ENCODE results near the gene EEF2K. TPM values are rescaled to one million over a fixed set of nuclear protein-coding genes. Genes with fewer than 3 reads are reported as not detected.

Gene EEF2K
- total and polyA plus RNA-seq, 2 of the 13 experiments (the other 11 are each of a cell fraction or from before 2014, with no cell fraction given): 22.0 to 23.8 TPM

GRCh38 chr16:22191532-22192260 is 14.4 kb upstream of the EEF2K start (continued):
- no peak for TF ChIP-seq ZNF850 (CRISPR knock-in tag; conservative IDR thresholded peaks at IDR 0.05)
- no peak for TF ChIP-seq PREB (CRISPR knock-in tag; IDR thresholded peaks at IDR 0.05)
- no peak for TF ChIP-seq RNF2 (conservative IDR thresholded peaks at IDR 0.05; ENCODE audit: low read depth)
- TF ChIP-seq ZBTB1 (CRISPR knock-in tag; IDR thresholded peaks at IDR 0.05; ENCODE audit: borderline replicate concordance): no peak
- TF ChIP-seq NAIF1 (CRISPR knock-in tag; IDR thresholded peaks at IDR 0.05; ENCODE audit: borderline replicate concordance): peak; percentile 89; the same call in 1 of the 2 replicates
- 0 out of 2 replicates have a peak, but pooled peaks have one; percentile 16 for TF ChIP-seq ZNF354B (CRISPR knock-in tag; IDR thresholded peaks at IDR 0.05)
- 0 out of 2 replicates have a peak, but pooled peaks have one; percentile 7 for TF ChIP-seq SSRP1 (CRISPR knock-in tag; IDR thresholded peaks at IDR 0.05)
- TF ChIP-seq SALL1 (CRISPR knock-in tag; IDR thresholded peaks at IDR 0.05): no peak
- TF ChIP-seq MYNN (CRISPR knock-in tag; IDR thresholded peaks at IDR 0.05; ENCODE audit: low read depth): no peak
- no peak for TF ChIP-seq PCBP1 (IDR thresholded peaks at IDR 0.05; ENCODE audit: borderline replicate concordance, low read depth, low read length)
- no peak for TF ChIP-seq ZNF777 (CRISPR knock-in tag; IDR thresholded peaks at IDR 0.05)
- no peak for TF ChIP-seq KDM3A (CRISPR knock-in tag; IDR thresholded peaks at IDR 0.05; ENCODE audit: low read depth)
- no peak for TF ChIP-seq JUNB (CRISPR knock-in tag; IDR thresholded peaks at IDR 0.05; ENCODE audit: borderline replicate concordance)
- TF ChIP-seq, protein P1, sequence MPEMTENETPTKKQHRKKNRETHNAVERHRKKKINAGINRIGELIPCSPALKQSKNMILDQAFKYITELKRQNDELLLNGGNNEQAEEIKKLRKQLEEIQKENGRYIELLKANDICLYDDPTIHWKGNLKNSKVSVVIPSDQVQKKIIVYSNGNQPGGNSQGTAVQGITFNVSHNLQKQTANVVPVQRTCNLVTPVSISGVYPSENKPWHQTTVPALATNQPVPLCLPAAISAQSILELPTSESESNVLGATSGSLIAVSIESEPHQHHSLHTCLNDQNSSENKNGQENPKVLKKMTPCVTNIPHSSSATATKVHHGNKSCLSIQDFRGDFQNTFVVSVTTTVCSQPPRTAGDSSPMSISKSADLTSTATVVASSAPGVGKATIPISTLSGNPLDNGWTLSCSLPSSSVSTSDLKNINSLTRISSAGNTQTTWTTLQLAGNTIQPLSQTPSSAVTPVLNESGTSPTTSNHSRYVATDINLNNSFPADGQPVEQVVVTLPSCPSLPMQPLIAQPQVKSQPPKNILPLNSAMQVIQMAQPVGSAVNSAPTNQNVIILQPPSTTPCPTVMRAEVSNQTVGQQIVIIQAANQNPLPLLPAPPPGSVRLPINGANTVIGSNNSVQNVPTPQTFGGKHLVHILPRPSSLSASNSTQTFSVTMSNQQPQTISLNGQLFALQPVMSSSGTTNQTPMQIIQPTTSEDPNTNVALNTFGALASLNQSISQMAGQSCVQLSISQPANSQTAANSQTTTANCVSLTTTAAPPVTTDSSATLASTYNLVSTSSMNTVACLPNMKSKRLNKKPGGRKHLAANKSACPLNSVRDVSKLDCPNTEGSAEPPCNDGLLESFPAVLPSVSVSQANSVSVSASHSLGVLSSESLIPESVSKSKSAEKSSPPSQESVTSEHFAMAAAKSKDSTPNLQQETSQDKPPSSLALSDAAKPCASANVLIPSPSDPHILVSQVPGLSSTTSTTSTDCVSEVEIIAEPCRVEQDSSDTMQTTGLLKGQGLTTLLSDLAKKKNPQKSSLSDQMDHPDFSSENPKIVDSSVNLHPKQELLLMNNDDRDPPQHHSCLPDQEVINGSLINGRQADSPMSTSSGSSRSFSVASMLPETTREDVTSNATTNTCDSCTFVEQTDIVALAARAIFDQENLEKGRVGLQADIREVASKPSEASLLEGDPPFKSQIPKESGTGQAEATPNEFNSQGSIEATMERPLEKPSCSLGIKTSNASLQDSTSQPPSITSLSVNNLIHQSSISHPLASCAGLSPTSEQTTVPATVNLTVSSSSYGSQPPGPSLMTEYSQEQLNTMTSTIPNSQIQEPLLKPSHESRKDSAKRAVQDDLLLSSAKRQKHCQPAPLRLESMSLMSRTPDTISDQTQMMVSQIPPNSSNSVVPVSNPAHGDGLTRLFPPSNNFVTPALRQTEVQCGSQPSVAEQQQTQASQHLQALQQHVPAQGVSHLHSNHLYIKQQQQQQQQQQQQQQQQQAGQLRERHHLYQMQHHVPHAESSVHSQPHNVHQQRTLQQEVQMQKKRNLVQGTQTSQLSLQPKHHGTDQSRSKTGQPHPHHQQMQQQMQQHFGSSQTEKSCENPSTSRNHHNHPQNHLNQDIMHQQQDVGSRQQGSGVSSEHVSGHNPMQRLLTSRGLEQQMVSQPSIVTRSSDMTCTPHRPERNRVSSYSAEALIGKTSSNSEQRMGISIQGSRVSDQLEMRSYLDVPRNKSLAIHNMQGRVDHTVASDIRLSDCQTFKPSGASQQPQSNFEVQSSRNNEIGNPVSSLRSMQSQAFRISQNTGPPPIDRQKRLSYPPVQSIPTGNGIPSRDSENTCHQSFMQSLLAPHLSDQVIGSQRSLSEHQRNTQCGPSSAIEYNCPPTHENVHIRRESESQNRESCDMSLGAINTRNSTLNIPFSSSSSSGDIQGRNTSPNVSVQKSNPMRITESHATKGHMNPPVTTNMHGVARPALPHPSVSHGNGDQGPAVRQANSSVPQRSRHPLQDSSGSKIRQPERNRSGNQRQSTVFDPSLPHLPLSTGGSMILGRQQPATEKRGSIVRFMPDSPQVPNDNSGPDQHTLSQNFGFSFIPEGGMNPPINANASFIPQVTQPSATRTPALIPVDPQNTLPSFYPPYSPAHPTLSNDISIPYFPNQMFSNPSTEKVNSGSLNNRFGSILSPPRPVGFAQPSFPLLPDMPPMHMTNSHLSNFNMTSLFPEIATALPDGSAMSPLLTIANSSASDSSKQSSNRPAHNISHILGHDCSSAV (CRISPR knock-in tag; IDR thresholded peaks at IDR 0.05; ENCODE audit: borderline replicate concordance): no peak
- TF ChIP-seq MLLT10 (CRISPR knock-in tag; IDR thresholded peaks at IDR 0.05): no peak
- TF ChIP-seq, protein P2, sequence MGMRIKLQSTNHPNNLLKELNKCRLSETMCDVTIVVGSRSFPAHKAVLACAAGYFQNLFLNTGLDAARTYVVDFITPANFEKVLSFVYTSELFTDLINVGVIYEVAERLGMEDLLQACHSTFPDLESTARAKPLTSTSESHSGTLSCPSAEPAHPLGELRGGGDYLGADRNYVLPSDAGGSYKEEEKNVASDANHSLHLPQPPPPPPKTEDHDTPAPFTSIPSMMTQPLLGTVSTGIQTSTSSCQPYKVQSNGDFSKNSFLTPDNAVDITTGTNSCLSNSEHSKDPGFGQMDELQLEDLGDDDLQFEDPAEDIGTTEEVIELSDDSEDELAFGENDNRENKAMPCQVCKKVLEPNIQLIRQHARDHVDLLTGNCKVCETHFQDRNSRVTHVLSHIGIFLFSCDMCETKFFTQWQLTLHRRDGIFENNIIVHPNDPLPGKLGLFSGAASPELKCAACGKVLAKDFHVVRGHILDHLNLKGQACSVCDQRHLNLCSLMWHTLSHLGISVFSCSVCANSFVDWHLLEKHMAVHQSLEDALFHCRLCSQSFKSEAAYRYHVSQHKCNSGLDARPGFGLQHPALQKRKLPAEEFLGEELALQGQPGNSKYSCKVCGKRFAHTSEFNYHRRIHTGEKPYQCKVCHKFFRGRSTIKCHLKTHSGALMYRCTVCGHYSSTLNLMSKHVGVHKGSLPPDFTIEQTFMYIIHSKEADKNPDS (CRISPR knock-in tag; IDR thresholded peaks at IDR 0.05): no peak
- no peak for TF ChIP-seq SOX5 (CRISPR knock-in tag; IDR thresholded peaks at IDR 0.05; ENCODE audit: borderline replicate concordance)
- TF ChIP-seq ZFX (CRISPR knock-in tag; IDR thresholded peaks at IDR 0.05; ENCODE audit: low read depth): no peak
- no peak for TF ChIP-seq ZFP62 (CRISPR knock-in tag; IDR thresholded peaks at IDR 0.05)

All from HepG2 (cell line).